Body of pancreas (tissue), 4 donors: ENCODE data around the gene STK32B.

Experiments
- CTCF ChIP-seq, 7 experiments: fragments of 450-650 bp in 4 of 7; fragments of 200-600 bp in 3 of 7; sonication (generic) in 3 of 7; IDR thresholded peaks; one replicate each; pipeline ENCODE4 v1.5.1; 2016 to 2019; ENCODE audit warnings: antibody characterized with exemption in 7 of 7
- POLR2A ChIP-seq, 3 donors: fragments of 450-650 bp; IDR thresholded peaks; one replicate each; pipeline ENCODE4 v1.6.1; 2016; ENCODE audit warnings: antibody characterized with exemption in 3 of 3, mild to moderate bottlenecking in 2 of 3

- TF ChIP-seq CTCF (IDR thresholded peaks at IDR 0.05) (no peak), POLR2A (IDR thresholded peaks at IDR 0.05) (no peak)
Measured at GRCh38 chr4:5364406-5364805, 313.1 kb downstream of the STK32B start.
